OCI-LY1 (cell line): ENCODE measurements around the gene C9orf50.

ENCODE experiments used
- CTCF ChIP-seq: fragments of 200-600 bp; sonication (generic), shearing (Covaris generic); IDR thresholded peaks from 2 replicates; pipeline ENCODE4 v1.5.1; 2017; ENCODE audit warnings: mild to moderate bottlenecking, antibody characterized with exemption, low read length, moderate library complexity, mixed read lengths
- EZH2 ChIP-seq: fragments of 200-600 bp; sonication (generic), shearing (Covaris generic); IDR thresholded peaks from 2 replicates; pipeline ENCODE4 v1.8.0; 2017; ENCODE audit warnings: borderline replicate concordance, mixed run types, mild to moderate bottlenecking, antibody characterized with exemption, low read length, moderate library complexity, mixed read lengths

GRCh38 chr9:129594632-129595031 is 26.3 kb downstream of the C9orf50 start:
- TF ChIP-seq CTCF (no peak), EZH2 (no peak)
